HEK293T (cell line): ENCODE measurements around the gene ZSCAN25.

Source experiments
- BHLHE40 ChIP-seq: fragments of 450-650 bp; IDR thresholded peaks from 2 replicates; pipeline ENCODE4 v1.6.1; 2016; ENCODE audit warnings: mild to moderate bottlenecking, moderate library complexity, borderline replicate concordance
- CTBP1 ChIP-seq: fragments of 450-650 bp; IDR thresholded peaks from 2 replicates; pipeline ENCODE4 v1.6.1; 2016; ENCODE audit warnings: borderline replicate concordance
- ELF4 ChIP-seq: fragments of 450-650 bp; IDR thresholded peaks from 2 replicates; pipeline ENCODE4 v1.6.1; 2017; ENCODE audit warnings: antibody characterized with exemption
- FOXA1 ChIP-seq: fragments of 450-650 bp; IDR thresholded peaks from 2 replicates; pipeline ENCODE4 v1.6.1; 2016; ENCODE audit warnings: mild to moderate bottlenecking
- FOXM1 ChIP-seq: fragments of 450-650 bp; IDR thresholded peaks from 2 replicates; pipeline ENCODE4 v1.6.1; 2017; ENCODE audit warnings: mild to moderate bottlenecking, borderline replicate concordance
- HDGF ChIP-seq: fragments of 450-650 bp; IDR thresholded peaks from 2 replicates; pipeline ENCODE4 v1.6.1; 2017; ENCODE audit warnings: antibody characterized with exemption, borderline replicate concordance
- SP1 ChIP-seq: fragments of 450-650 bp; IDR thresholded peaks from 2 replicates; pipeline ENCODE4 v1.6.1; 2017
- SUZ12 ChIP-seq: fragments of 450-650 bp; IDR thresholded peaks from 2 replicates; pipeline ENCODE4 v1.6.1; 2016; ENCODE audit warnings: mild to moderate bottlenecking
- TARDBP ChIP-seq: fragments of 450-650 bp; IDR thresholded peaks from 2 replicates; pipeline ENCODE4 v1.6.1; 2016
- ZNF384 ChIP-seq: fragments of 450-650 bp; IDR thresholded peaks from 2 replicates; pipeline ENCODE4 v1.6.1; 2016

GRCh38 chr7:99629643-99630042 is 12.9 kb downstream of the ZSCAN25 start:
- TF ChIP-seq FOXM1 (no peak), TARDBP (no peak), SP1 (no peak), CTBP1 (no peak), BHLHE40 (no peak), SUZ12 (no peak), ZNF384 (no peak), HDGF (no peak), FOXA1 (no peak), ELF4 (no peak)
